BLaER1 (cell line): ENCODE results near the gene APLP1.
"Not testable (repeated sequence)": the region's sequence is repeated elsewhere in the genome, so short reads cannot be mapped to it uniquely, and the experiment has no call there.

Experiments
- H3K27ac ChIP-seq: shearing (Covaris generic); formaldehyde crosslinking; 2 replicates; pipeline ENCODE4 v1.8.1; 2022
- H3K27me3 ChIP-seq: shearing (Covaris generic); formaldehyde crosslinking; 2 replicates; pipeline ENCODE4 v1.8.1; 2022
- H3K36me3 ChIP-seq: shearing (Covaris generic); formaldehyde crosslinking; 2 replicates; pipeline ENCODE4 v1.8.1; 2022
- H3K4me1 ChIP-seq: shearing (Covaris generic); formaldehyde crosslinking; 2 replicates; pipeline ENCODE4 v1.8.1; 2022
- H3K4me2 ChIP-seq: shearing (Covaris generic); formaldehyde crosslinking; 2 replicates; pipeline ENCODE4 v1.8.1; 2022
- H3K4me3 ChIP-seq: shearing (Covaris generic); formaldehyde crosslinking; 2 replicates; pipeline ENCODE4 v1.8.1; 2022
- H3K9ac ChIP-seq: shearing (Covaris generic); formaldehyde crosslinking; 2 replicates; pipeline ENCODE4 v1.8.1; 2022
- H3K9me3 ChIP-seq: shearing (Covaris generic); formaldehyde crosslinking; 2 replicates; pipeline ENCODE4 v1.8.1; 2022
- H4K20me1 ChIP-seq: shearing (Covaris generic); formaldehyde crosslinking; 2 replicates; pipeline ENCODE4 v1.8.1; 2022
- Cebpa-rat ChIP-seq: shearing (Covaris generic); IDR thresholded peaks from 2 replicates; pipeline ENCODE4 v1.8.1; 2022

APLP1 gene

DNA sequence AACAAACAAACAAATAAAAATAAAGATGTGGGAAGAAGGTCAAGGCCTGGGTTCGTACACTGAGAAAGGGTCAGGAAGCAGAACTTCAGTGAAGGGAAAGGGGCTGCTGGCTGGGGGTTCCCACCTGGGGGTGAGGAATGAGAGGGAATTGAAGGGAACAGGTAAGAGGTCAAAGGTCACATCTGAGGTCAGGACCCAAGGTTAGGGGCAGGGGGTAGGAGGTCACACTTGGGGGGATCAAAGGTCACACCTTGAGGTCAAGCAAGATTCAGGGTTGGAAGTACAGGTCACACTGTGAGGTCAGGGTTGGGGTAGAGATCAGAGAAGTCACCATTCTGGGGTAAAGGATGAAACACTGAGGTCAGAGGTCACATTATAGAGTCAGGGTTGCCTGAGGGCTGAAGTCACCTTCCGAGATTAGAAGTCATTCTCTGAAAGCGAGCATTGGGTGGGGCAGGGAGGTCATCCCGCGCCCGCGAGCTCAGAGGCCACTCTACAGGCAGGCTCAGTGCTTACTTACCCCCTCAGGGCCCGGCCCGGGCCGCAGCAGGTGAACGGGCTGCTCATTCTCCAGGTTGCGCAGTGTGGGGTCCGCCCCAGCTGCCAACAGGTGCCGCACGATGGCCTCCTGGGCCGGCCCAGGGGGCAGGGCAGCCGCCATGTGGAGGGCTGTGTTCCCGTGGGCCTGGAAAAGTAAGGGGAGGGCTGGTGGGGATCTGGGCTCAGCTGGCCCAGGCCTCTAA lies 21.2 kb downstream of the APLP1 start:
- no peak for TF ChIP-seq Cebpa-rat
- Histone ChIP-seq H3K9ac (no peak overlapping the region), H3K4me1 (no peaks in the 10 kb centered on the region), H3K4me3 (no peak overlapping the region), H4K20me1 (0 out of 2 replicates have a peak, but pooled peaks cover 7% of the 10 kb centered on the region), H3K4me2 (no peak overlapping the region), H3K27ac (no peak overlapping the region), H3K27me3 (no peaks in the 10 kb centered on the region), H3K36me3 (peaks cover 76% of the 10 kb centered on the region), H3K9me3 (no peaks in the 10 kb centered on the region)

DNA sequence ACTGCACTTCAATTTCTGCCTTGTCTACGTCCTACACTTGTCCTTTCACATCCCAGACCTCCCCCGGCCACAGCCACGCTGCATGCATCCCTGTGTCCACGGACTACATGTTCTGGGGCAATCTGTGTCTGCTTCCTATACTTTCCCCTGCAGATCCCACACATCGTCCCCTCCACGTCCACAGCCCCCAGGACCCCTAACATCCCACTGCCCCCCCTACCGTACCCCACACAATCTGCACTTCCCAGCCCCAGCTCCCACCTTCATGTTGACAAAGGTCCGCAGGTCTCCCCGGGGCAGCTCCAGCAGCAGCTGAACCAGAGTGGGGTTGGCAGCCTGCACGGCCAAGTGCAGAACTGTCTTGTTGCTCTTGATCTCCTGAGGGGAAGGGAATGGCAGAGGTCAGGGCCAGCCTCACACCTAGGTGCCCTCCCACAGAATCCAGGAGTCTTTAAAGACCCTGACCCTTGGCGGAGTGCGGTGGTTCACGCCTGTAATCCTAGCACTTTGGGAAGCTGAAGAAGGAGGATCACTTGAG lies 21.8 kb downstream of the APLP1 start:
- H3K36me3 ChIP-seq = peaks cover 83% of the 10 kb centered on the region
- H3K27ac ChIP-seq = no peak overlapping the region
- H3K9ac ChIP-seq = no peak overlapping the region
- H3K4me3 ChIP-seq = no peak overlapping the region
- H3K4me1 ChIP-seq = no peaks in the 10 kb centered on the region
- H3K4me2 ChIP-seq = no peak overlapping the region
- H3K9me3 ChIP-seq = no peaks in the 10 kb centered on the region
- TF ChIP-seq Cebpa-rat = no peak
- H4K20me1 ChIP-seq = 0 out of 2 replicates have a peak, but pooled peaks cover 7% of the 10 kb centered on the region
- no peaks in the 10 kb centered on the region for H3K27me3 ChIP-seq

DNA sequence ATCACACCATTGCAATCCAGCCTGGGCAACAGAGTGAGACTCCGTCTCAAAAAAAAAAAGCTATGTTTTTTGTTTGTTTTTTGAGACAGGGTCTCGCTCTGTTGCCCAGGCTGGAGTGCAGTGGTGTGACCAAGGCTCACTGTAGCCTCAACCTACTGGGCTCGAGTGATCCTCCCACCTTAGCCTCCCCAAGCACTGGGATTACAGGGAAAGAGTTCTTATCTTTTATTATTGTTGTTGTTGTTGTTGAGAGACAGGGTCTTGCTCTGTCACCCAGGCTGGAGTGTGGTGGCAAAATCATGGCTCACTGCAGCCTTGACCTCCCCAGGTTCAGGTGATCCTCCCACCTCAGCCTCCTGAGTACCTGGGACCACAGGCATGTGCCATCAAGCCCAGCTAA lies 23.4 kb downstream of the APLP1 start:
- not testable (repeated sequence) for H3K4me2 ChIP-seq, H3K4me1 ChIP-seq, H3K27me3 ChIP-seq, H4K20me1 ChIP-seq, H3K27ac ChIP-seq, H3K9ac ChIP-seq, H3K4me3 ChIP-seq, H3K9me3 ChIP-seq
- peaks cover 94% of the 10 kb centered on the region for H3K36me3 ChIP-seq

DNA sequence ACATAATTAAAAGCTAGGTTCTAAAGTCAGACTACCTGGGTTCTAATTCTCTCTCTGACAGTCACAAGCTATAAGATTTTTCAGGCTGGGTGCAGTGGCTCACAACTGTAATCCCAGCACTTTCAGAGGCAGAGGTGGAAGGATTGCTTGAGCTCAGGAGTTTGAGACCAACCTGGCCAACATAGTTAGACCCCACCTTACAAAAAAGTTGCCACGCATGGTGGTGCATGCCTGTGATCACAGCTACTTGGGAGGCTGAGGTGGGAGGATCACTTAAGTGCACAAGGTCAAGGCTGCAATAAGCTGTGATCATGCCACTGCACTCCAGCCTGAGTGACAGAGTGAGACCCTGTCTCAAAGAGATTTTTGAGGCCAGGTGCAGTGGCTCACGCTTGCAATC lies 26.0 kb downstream of the APLP1 start:
- TF ChIP-seq Cebpa-rat = no peak
- Histone ChIP-seq H3K27me3 (no peaks in the 10 kb centered on the region), H3K27ac (no peak overlapping the region), H4K20me1 (0 out of 2 replicates have a peak, but pooled peaks cover 7% of the 10 kb centered on the region), H3K36me3 (peaks cover 80% of the 10 kb centered on the region), H3K4me1 (peaks cover 13% of the 10 kb centered on the region), H3K4me2 (no peak overlapping the region), H3K9ac (no peak overlapping the region), H3K4me3 (no peak overlapping the region), H3K9me3 (no peaks in the 10 kb centered on the region)

DNA sequence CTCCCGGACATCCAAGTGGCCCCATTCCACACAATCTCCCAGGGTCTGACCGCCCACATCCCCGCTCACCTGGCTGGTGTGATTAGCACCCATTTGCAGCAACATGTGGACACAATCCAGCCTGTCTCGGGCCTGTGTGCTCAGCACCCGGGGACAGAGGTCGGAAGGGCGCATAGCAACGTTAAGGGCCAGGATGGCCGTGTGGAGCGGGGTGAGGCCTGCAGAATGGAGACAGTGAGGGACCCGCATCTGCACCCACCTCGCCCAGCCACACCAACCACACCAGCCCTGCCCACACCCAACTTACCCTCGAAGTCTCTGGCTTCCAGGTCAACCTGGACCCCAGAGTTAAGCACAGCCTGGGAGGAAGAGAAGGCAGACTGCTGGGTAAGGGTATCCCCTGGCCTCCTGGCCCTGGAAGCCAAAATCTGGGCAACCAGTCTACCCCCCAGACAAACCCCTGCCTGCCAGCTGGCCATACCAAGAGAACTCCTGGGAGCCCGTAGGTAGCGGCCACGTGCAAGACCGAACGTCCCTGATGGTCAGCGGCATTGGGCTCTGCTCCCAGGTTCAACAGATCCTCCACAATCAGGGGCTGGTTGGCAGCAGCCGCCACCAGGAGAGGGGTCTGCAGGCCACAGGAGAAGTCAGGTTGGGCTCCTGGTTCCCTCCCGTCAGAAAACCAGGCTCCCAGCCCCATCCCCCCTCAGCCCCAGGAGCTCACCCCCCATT lies 27.7 kb downstream of the APLP1 start:
- TF ChIP-seq Cebpa-rat = no peak
- no peaks in the 10 kb centered on the region for H3K27me3 ChIP-seq

DNA sequence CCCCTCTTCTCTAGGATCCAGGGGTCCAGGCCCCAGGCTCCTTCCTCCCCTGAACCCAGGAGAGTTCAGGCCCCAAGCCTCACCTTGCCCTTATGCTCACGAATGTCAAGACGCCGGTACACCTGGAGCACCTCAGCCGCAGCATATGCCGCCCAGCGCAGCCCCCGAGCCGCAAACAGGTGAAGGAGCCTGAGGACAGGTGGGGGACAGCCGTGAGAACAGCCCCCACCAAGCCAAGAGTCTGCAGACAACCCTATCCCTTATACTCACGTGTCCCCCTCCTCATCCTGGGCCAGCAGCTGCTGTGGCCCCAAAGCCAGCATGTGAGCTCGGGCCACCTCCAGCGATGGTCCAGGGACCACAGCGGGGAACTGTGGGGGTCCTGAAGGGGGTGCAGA lies 28.3 kb downstream of the APLP1 start:
- Histone ChIP-seq H3K27ac (no peak overlapping the region), H3K36me3 (peaks cover 62% of the 10 kb centered on the region), H3K9me3 (no peaks in the 10 kb centered on the region), H3K27me3 (no peaks in the 10 kb centered on the region), H3K4me1 (peaks cover 25% of the 10 kb centered on the region), H3K4me2 (no peak overlapping the region), H3K4me3 (no peak overlapping the region), H4K20me1 (no peaks in the 10 kb centered on the region), H3K9ac (no peak overlapping the region)
- TF ChIP-seq Cebpa-rat = no peak

More for the DNA sequence above, 27.7 kb downstream of the APLP1 start:
- H3K27ac ChIP-seq = no peak overlapping the region
- H3K4me3 ChIP-seq = no peak overlapping the region
- H3K9ac ChIP-seq = no peak overlapping the region
- H3K4me2 ChIP-seq = no peak overlapping the region
- no peaks in the 10 kb centered on the region for H4K20me1 ChIP-seq
- no peaks in the 10 kb centered on the region for H3K9me3 ChIP-seq
- peaks cover 19% of the 10 kb centered on the region for H3K4me1 ChIP-seq
- H3K36me3 ChIP-seq = peaks cover 63% of the 10 kb centered on the region

DNA sequence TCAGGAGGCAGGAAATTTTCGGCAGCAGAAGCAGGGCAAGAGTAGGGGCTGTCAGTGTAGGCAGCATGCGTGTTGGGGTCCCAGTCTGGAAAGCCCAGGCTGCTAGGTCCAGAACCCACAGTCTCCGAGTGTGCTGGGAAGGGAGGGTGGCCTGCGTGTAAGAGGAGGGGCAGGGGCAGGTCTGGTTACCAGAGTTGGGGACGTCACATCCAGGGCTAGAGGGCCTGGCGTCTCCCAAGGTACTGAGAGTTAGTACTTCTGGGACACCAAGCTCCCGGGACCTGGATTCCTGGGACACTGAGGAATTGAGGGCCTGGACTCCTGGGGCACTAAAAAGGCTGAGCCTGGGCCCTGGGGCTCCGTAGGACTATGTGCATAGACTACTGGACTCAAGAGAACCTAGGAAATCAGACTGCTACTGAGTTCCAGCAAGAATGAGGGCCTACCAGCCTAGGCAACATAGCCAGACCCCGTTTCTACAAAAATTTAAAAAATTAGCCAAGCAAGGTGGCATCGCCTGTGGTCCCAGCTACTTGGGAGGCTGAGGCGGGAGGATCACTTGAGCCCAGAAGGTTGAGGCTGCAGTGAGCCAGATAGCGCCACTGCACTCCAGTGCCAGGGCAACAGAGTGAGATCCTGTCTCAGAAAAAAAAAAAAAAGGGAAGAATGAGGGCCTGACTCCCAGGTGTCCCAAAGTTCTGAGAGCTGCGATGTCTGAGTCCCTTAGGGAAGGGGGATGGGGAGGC lies 29.5 kb downstream of the APLP1 start:
- TF ChIP-seq Cebpa-rat = no peak
- Histone ChIP-seq H3K36me3 (peaks cover 50% of the 10 kb centered on the region), H3K4me1 (peaks cover 37% of the 10 kb centered on the region), H4K20me1 (no peaks in the 10 kb centered on the region), H3K4me3 (peak overlapping the region; percentile 83), H3K27ac (no peak overlapping the region; the same call in 1 of the 2 replicates), H3K4me2 (peak overlapping the region; percentile 96), H3K9me3 (no peaks in the 10 kb centered on the region), H3K27me3 (no peaks in the 10 kb centered on the region), H3K9ac (peak overlapping the region; percentile 84; the same call in 1 of the 2 replicates)

DNA sequence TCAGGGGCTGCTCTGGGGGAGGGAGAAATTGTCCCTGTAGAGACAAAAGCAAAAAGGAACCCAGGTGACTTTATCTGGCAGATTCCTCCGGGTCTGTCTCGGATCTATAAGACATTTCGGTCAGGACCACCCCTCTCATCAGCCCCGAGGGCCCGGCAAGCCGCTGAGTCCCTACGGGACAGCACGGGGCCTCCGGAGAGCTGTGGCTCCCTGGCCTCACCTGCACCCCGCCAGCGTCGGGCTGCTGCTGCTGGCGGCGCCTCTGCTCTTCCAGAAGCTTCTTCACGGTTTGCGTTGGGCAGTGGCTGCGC lies 30.1 kb downstream of the APLP1 start:
- Histone ChIP-seq H3K27ac (peak overlapping the region; percentile 87), H3K36me3 (peaks cover 44% of the 10 kb centered on the region), H3K9me3 (no peaks in the 10 kb centered on the region), H3K9ac (peak overlapping the region; percentile 84), H3K4me3 (peak overlapping the region; percentile 83), H4K20me1 (no peaks in the 10 kb centered on the region), H3K4me2 (peak overlapping the region; percentile 96), H3K27me3 (no peaks in the 10 kb centered on the region), H3K4me1 (peaks cover 43% of the 10 kb centered on the region)
- TF ChIP-seq Cebpa-rat = no peak

DNA sequence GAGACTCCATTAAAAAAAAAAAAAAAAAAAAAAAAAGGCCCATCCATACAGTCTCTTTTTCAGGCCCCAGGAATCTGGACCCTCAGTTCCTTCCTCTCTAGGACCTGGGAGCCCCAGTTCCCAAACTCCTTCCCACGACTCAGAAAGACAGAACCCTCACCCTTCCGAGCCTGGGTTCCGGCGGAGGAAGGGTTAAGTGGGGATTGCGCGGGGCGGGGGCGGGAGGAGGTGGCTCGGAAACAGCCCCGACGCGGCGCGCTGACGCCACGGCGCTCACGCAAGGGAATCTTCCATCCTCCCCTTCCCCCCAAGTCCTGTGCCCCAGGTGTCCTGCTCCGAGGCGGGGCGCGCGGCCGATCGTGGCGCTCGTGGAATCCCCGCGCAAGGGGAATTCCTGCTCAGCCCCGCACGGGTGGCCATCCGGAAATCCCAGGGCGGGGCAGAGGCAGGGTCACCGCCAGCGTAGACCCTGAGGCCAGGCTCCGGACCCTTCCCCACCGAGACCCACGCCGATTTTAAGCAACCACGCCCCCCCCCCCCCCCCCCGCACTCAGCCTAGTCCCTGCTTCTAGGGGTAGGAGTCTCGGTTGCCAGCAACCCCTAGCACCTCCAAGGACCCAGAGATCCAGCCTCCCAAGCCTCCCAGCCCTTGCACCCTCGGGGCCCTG lies 31.3 kb downstream of the APLP1 start:
- Histone ChIP-seq H3K9ac (peak overlapping the region; percentile 84), H3K4me2 (peak overlapping the region; percentile 96), H3K27ac (peak overlapping the region; percentile 87), H3K36me3 (peaks cover 32% of the 10 kb centered on the region), H3K9me3 (no peaks in the 10 kb centered on the region), H4K20me1 (no peaks in the 10 kb centered on the region), H3K4me3 (peak overlapping the region; percentile 83), H3K27me3 (no peaks in the 10 kb centered on the region), H3K4me1 (peaks cover 55% of the 10 kb centered on the region)
- no peak for TF ChIP-seq Cebpa-rat
